Mesendoderm (in vitro differentiated cells): Measurements from ENCODE around the gene CRYBG1.
"Not testable (repeated sequence)": the region's sequence is repeated elsewhere in the genome, so short reads cannot be mapped to it uniquely, and the experiment has no call there.

Experiments used
- DNase-seq: peaks from one replicate; pipeline ENCODE4 v3.0.0; 2013
- H2AK5ac ChIP-seq: 2 replicates; pipeline ENCODE4 v1.6.1; 2013; ENCODE audit warnings: low read length, inconsistent platforms
- H2BK120ac ChIP-seq: 2 replicates; pipeline ENCODE4 v1.6.1; 2013; ENCODE audit warnings: low read depth, mild to moderate bottlenecking, low read length, moderate library complexity, mixed read lengths
- H2BK15ac ChIP-seq: replicated peaks from 2 replicates; pipeline ENCODE4 v1.6.1; 2013; ENCODE audit warnings: low read depth, mild to moderate bottlenecking, moderate library complexity
- H2BK5ac ChIP-seq: 2 replicates; pipeline ENCODE4 v1.6.1; 2013; ENCODE audit warnings: low read length, inconsistent platforms
- H3K18ac ChIP-seq: 2 replicates; pipeline ENCODE4 v1.6.1; 2013; ENCODE audit warnings: mild to moderate bottlenecking, low read length, mixed read lengths
- H3K23ac ChIP-seq: one replicate; pipeline ENCODE4 v1.6.1; 2013; ENCODE audit warnings: low read length
- H3K27ac ChIP-seq: 2 replicates; pipeline ENCODE4 v1.5.1; 2013; ENCODE audit warnings: low read depth, mild to moderate bottlenecking, inconsistent platforms, low read length, moderate library complexity
- H3K27me3 ChIP-seq: 2 replicates; pipeline ENCODE4 v1.6.1; 2013; ENCODE audit warnings: low read length, control low read depth, mild to moderate bottlenecking, inconsistent platforms; ENCODE audit not compliant: insufficient read depth, poor library complexity
- H3K36me3 ChIP-seq: 2 replicates; pipeline ENCODE4 v1.6.1; 2013; ENCODE audit warnings: low read length, inconsistent platforms; ENCODE audit not compliant: control insufficient read depth, insufficient read depth
- H3K4ac ChIP-seq: one replicate; pipeline ENCODE4 v1.6.1; 2013; ENCODE audit warnings: low read depth, mild to moderate bottlenecking, low read length, moderate library complexity
- H3K4me1 ChIP-seq: 2 replicates; pipeline ENCODE4 v1.6.1; 2013; ENCODE audit warnings: low read depth, low read length, inconsistent platforms; ENCODE audit not compliant: control insufficient read depth
- H3K4me2 ChIP-seq: 2 replicates; pipeline ENCODE4 v1.6.1; 2013; ENCODE audit warnings: low read length
- H3K4me3 ChIP-seq: 2 replicates; pipeline ENCODE4 v1.5.1; 2013; ENCODE audit warnings: mild to moderate bottlenecking, low read length
- H3K56ac ChIP-seq: one replicate; pipeline ENCODE4 v1.6.1; 2013; ENCODE audit warnings: low read length
- H3K79me1 ChIP-seq: 2 replicates; pipeline ENCODE4 v1.6.1; 2013; ENCODE audit warnings: low read length, inconsistent platforms
- H3K79me2 ChIP-seq: 2 replicates; pipeline ENCODE4 v1.6.1; 2013; ENCODE audit warnings: mild to moderate bottlenecking, low read length; ENCODE audit not compliant: control insufficient read depth, insufficient read depth
- H3K9ac ChIP-seq: 2 replicates; pipeline ENCODE4 v1.6.1; 2013; ENCODE audit warnings: low read length, inconsistent platforms
- H4K5ac ChIP-seq: one replicate; pipeline ENCODE4 v1.6.1; 2013; ENCODE audit warnings: low read length
- H4K8ac ChIP-seq: one replicate; pipeline ENCODE4 v1.6.1; 2013; ENCODE audit warnings: low read depth, mild to moderate bottlenecking, control low read depth, low read length, moderate library complexity
- WGBS: extraction: QIAGEN DNeasy Blood & Tissue Kit; methylation state at CpG from one replicate; pipeline ENCODE4 v1.1.7; 2013; ENCODE audit warnings: low lambda C conversion rate, missing lambda C conversion rate; ENCODE audit not compliant: insufficient coverage; ENCODE audit errors: extremely low coverage; 5-methylcytosine and 5-hydroxymethylcytosine counted together

CRYBG1 gene

DNA sequence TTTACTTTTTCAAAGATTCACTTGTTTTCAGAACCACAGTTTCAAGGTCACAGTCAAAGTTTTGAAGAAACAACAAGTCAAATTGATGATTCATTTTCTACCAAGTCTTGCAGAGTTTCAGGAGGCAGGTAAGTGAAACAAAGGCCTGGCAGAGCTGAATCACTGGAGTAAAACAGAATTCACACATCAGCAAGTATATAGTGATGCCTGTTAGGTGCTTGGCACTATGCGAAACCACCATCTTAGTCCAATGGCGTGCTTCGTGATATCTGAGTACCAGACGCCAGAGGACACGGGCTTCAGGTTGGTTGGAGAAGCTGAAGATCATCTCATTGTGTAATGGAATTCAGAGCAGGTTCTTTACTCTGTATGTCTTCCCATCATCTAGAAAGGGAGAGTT lies 192.9 kb downstream of the CRYBG1 start:
- Histone ChIP-seq H4K8ac (no peak overlapping the region), H3K36me3 (no peaks in the 10 kb centered on the region), H3K79me2 (no peaks in the 10 kb centered on the region), H3K4me2 (no peak overlapping the region), H2BK15ac (no peak overlapping the region), H3K56ac (no peak overlapping the region), H3K4me1 (no peaks in the 10 kb centered on the region), H3K27ac (no peak overlapping the region), H3K4me3 (no peak overlapping the region), H3K4ac (no peak overlapping the region), H3K27me3 (no peaks in the 10 kb centered on the region), H3K18ac (no peak overlapping the region), H2BK5ac (no peak overlapping the region), H4K5ac (no peak overlapping the region), H2BK120ac (no peak overlapping the region), H3K79me1 (no peaks in the 10 kb centered on the region), H2AK5ac (no peak overlapping the region), H3K9ac (no peak overlapping the region), H3K23ac (no peak overlapping the region)
- no CpG with 5 or more reads among the region's 5 CpGs for WGBS
- no peak for DNase-seq

DNA sequence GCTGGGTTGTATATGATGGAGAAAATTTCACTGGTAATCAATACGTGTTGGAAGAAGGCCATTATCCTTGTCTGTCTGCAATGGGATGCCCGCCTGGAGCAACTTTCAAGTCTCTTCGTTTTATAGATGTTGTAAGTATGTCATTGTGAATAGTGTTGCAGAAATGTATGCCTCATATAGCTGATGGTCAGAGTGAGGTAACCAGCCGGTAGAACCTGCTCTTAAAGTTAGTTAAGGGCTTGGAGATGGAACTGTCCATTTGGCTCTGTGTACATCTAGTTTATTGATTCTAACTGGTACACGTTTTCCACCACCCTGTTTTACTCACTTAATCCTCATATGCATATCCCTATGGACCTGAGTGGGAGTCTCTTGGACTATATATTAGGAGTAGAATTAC lies 195.2 kb downstream of the CRYBG1 start:
- H3K9ac ChIP-seq: no peak overlapping the region
- H3K79me2 ChIP-seq: no peaks in the 10 kb centered on the region
- no peak overlapping the region for H3K4ac ChIP-seq
- no CpG with 5 or more reads among the region's 5 CpGs for WGBS
- H2BK15ac ChIP-seq: no peak overlapping the region
- no peaks in the 10 kb centered on the region for H3K36me3 ChIP-seq
- no peak overlapping the region for H4K8ac ChIP-seq
- H2BK5ac ChIP-seq: no peak overlapping the region
- no peaks in the 10 kb centered on the region for H3K4me1 ChIP-seq
- H3K4me3 ChIP-seq: no peak overlapping the region
- H2AK5ac ChIP-seq: no peak overlapping the region
- no peak overlapping the region for H3K23ac ChIP-seq
- no peak overlapping the region for H3K56ac ChIP-seq
- H3K18ac ChIP-seq: no peak overlapping the region
- no peaks in the 10 kb centered on the region for H3K27me3 ChIP-seq
- no peaks in the 10 kb centered on the region for H3K79me1 ChIP-seq
- no peak overlapping the region for H2BK120ac ChIP-seq
- H3K27ac ChIP-seq: no peak overlapping the region
- H3K4me2 ChIP-seq: no peak overlapping the region
- no peak overlapping the region for H4K5ac ChIP-seq
- DNase-seq: no peak

DNA sequence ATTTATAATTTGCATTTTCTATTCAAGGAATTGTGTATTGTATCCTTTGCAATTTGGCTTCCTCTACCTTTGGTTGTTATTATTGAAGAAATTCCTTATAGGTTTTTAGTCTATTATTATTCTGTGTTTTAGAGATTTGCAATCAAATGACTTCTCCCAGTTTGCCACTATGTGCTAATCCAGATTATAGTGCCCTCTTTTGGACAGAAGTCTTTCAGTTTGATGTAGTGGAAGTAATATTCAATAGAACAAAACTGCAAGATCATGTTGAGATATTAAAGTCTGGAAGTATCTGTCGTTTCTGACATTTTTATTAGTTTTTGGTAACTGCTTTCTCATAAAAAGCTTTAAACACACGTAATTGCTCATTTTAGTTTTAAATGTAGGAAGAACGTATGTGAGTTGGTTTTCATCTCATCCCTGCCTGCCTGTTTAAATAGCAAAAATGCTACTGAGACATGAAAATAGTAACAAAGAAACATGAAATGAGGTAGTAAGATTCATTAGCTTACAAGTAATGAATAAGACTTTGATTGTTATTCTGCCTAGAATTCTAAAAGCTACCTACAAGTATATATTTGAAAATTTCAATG lies 195.9 kb downstream of the CRYBG1 start:
- no peak overlapping the region for H3K4ac ChIP-seq
- no peak overlapping the region for H3K27ac ChIP-seq
- H3K4me2 ChIP-seq: no peak overlapping the region
- H2BK5ac ChIP-seq: no peak overlapping the region
- H4K8ac ChIP-seq: no peak overlapping the region
- no peak overlapping the region for H4K5ac ChIP-seq
- H3K18ac ChIP-seq: no peak overlapping the region
- H2AK5ac ChIP-seq: no peak overlapping the region
- no peak overlapping the region for H3K23ac ChIP-seq
- no peaks in the 10 kb centered on the region for H3K4me1 ChIP-seq
- no peak overlapping the region for H2BK15ac ChIP-seq
- WGBS: no CpG with 5 or more reads among the region's 3 CpGs
- no peaks in the 10 kb centered on the region for H3K36me3 ChIP-seq
- no peaks in the 10 kb centered on the region for H3K79me2 ChIP-seq
- DNase-seq: no peak
- H3K4me3 ChIP-seq: no peak overlapping the region
- H3K9ac ChIP-seq: no peak overlapping the region
- no peaks in the 10 kb centered on the region for H3K79me1 ChIP-seq
- no peaks in the 10 kb centered on the region for H3K27me3 ChIP-seq
- no peak overlapping the region for H2BK120ac ChIP-seq
- no peak overlapping the region for H3K56ac ChIP-seq

DNA sequence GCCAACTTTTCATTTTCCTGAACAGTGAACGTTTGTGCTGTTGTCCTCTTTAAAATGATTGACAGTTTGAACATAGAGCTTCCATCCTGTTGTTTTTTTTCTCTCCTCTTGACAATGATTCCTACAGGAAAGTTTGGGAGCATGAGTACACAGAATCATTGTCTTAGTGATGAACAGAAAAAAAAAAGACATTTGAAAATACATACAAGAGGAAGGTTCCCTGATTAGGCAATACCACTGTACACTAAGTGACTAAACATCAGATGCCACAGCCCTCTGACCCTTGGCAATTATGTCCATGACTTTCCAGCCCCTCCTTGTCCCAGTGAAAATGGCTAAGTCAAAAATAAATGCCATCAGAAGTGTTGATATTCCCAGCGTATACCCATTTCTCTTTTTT lies 197.3 kb downstream of the CRYBG1 start:
- no peak overlapping the region for H3K27ac ChIP-seq
- WGBS: no CpG with 5 or more reads among the region's 2 CpGs
- no peaks in the 10 kb centered on the region for H3K27me3 ChIP-seq

DNA sequence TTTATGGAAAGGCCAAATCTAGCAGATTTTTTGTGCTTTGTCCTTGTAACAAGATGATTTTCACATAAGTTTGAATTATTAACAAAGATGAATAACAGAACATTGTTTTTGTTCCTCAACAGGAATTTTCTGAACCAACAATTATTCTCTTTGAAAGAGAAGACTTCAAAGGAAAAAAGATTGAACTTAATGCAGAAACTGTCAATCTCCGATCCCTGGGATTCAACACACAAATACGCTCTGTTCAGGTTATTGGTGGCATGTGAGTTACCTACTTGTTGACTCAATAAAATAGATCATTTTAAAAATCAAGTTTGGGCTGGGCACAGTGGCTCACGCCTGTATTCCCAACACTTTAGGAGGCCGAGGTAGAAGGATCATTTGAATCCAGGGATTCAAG lies 197.8 kb downstream of the CRYBG1 start:
- H3K79me2 ChIP-seq: no peaks in the 10 kb centered on the region
- no peak overlapping the region for H4K5ac ChIP-seq
- no peak overlapping the region for H3K4me2 ChIP-seq
- no peak overlapping the region for H2BK15ac ChIP-seq
- no peak overlapping the region for H2BK120ac ChIP-seq
- H3K9ac ChIP-seq: no peak overlapping the region
- no peak overlapping the region for H3K4me3 ChIP-seq
- no peak for DNase-seq
- no peaks in the 10 kb centered on the region for H3K36me3 ChIP-seq
- H3K23ac ChIP-seq: no peak overlapping the region
- H3K27me3 ChIP-seq: no peaks in the 10 kb centered on the region
- H3K4ac ChIP-seq: no peak overlapping the region
- no peak overlapping the region for H4K8ac ChIP-seq
- no peak overlapping the region for H3K27ac ChIP-seq
- no peak overlapping the region for H2BK5ac ChIP-seq
- no CpG with 5 or more reads among the region's 4 CpGs for WGBS
- H3K18ac ChIP-seq: no peak overlapping the region
- H3K79me1 ChIP-seq: no peaks in the 10 kb centered on the region
- no peaks in the 10 kb centered on the region for H3K4me1 ChIP-seq
- no peak overlapping the region for H3K56ac ChIP-seq
- H2AK5ac ChIP-seq: no peak overlapping the region

More for the DNA sequence above, 197.3 kb downstream of the CRYBG1 start:
- DNase-seq: no peak
- H2BK120ac ChIP-seq: no peak overlapping the region
- H4K5ac ChIP-seq: no peak overlapping the region
- H3K18ac ChIP-seq: no peak overlapping the region
- H3K4me1 ChIP-seq: no peaks in the 10 kb centered on the region
- no peak overlapping the region for H3K9ac ChIP-seq
- H4K8ac ChIP-seq: no peak overlapping the region
- H3K4me3 ChIP-seq: no peak overlapping the region
- no peak overlapping the region for H2BK15ac ChIP-seq
- H3K79me1 ChIP-seq: no peaks in the 10 kb centered on the region
- no peaks in the 10 kb centered on the region for H3K36me3 ChIP-seq
- no peak overlapping the region for H2BK5ac ChIP-seq
- H3K23ac ChIP-seq: no peak overlapping the region
- no peak overlapping the region for H3K4me2 ChIP-seq
- no peak overlapping the region for H3K56ac ChIP-seq
- no peaks in the 10 kb centered on the region for H3K79me2 ChIP-seq
- H3K4ac ChIP-seq: no peak overlapping the region
- H2AK5ac ChIP-seq: no peak overlapping the region

DNA sequence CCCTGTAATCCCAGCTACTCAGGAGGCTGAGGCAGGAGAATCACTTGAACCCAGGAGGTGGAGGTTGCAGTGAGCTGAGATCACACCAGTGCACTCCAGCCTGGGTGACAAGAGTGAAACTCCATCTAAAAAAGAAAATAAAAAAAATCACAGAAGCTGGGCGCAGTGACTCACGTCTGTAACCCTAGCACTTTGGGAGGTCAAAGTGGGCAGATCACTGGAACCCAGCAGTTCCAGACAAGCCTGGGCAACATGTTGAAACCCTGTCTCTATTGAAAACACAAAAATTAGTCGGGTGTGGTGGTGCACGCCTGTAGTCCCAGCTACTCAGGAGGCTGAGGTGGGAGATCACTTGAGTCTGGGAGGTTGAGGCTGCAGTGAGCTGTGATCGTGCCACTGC lies 199.1 kb downstream of the CRYBG1 start:
- H2BK5ac ChIP-seq, H3K79me2 ChIP-seq, H4K8ac ChIP-seq, H3K18ac ChIP-seq, H3K4me2 ChIP-seq, H3K56ac ChIP-seq, H2BK120ac ChIP-seq, H3K9ac ChIP-seq, H3K27ac ChIP-seq, H2AK5ac ChIP-seq, DNase-seq, H3K23ac ChIP-seq, H3K4me1 ChIP-seq, H2BK15ac ChIP-seq, H3K4ac ChIP-seq, H4K5ac ChIP-seq, H3K27me3 ChIP-seq, H3K4me3 ChIP-seq, H3K79me1 ChIP-seq, H3K36me3 ChIP-seq: not testable (repeated sequence)
- no CpG with 5 or more reads among the region's 5 CpGs for WGBS
